ENCODE measurements around the gene RAB43.

The RAB43 gene

GRCh38 chr3:129040039-129040336 is 81.6 kb downstream of the RAB43 start (continued):
- TF ChIP-seq, protein P1, sequence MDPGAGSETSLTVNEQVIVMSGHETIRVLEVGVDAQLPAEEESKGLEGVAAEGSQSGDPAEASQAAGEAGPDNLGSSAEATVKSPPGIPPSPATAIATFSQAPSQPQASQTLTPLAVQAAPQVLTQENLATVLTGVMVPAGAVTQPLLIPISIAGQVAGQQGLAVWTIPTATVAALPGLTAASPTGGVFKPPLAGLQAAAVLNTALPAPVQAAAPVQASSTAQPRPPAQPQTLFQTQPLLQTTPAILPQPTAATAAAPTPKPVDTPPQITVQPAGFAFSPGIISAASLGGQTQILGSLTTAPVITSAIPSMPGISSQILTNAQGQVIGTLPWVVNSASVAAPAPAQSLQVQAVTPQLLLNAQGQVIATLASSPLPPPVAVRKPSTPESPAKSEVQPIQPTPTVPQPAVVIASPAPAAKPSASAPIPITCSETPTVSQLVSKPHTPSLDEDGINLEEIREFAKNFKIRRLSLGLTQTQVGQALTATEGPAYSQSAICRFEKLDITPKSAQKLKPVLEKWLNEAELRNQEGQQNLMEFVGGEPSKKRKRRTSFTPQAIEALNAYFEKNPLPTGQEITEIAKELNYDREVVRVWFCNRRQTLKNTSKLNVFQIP (CRISPR knock-in tag; IDR thresholded peaks at IDR 0.05; ENCODE audit: borderline replicate concordance, low read depth) = no peak
- TF ChIP-seq ESRRG (CRISPR knock-in tag; IDR thresholded peaks at IDR 0.05) = no peak
- TF ChIP-seq TCF4 (CRISPR knock-in tag; IDR thresholded peaks at IDR 0.05; ENCODE audit: borderline replicate concordance) = no peak

GRCh38 chr3:129039271-129040038 is 82.1 kb downstream of the RAB43 start:
- ATAC-seq = peak; percentile 57
- no peak for TF ChIP-seq GLIS3 (CRISPR knock-in tag; IDR thresholded peaks at IDR 0.05)

- TF ChIP-seq RARB (CRISPR knock-in tag; IDR thresholded peaks at IDR 0.05) (no peak), PPARA (CRISPR knock-in tag; IDR thresholded peaks at IDR 0.05; ENCODE audit: borderline replicate concordance) (no peak), CSDC2 (CRISPR knock-in tag; IDR thresholded peaks at IDR 0.05) (no peak), ISL1 (CRISPR knock-in tag; IDR thresholded peaks at IDR 0.05) (no peak)
Measured at GRCh38 chr3:129038121-129038855, 83.3 kb downstream of the RAB43 start.

More at GRCh38 chr3:129038121-129038855, 83.3 kb downstream of the RAB43 start:
- ATAC-seq = no peak

Measured in SK-N-SH treated with all-trans-retinoic acid at 6 μM for 48 hours (cell line).